SKM-1 (cell line): ENCODE measurements around the gene LSS.
"Not testable (repeated sequence)": the region's sequence is repeated elsewhere in the genome, so short reads cannot be mapped to it uniquely, and the experiment has no call there.

Experiments
- DNase-seq: peaks from one replicate; lab custom pipeline; 2025; ENCODE audit not compliant: unreplicated experiment; lab: John Stamatoyannopoulos, UW

Gene LSS

DNA sequence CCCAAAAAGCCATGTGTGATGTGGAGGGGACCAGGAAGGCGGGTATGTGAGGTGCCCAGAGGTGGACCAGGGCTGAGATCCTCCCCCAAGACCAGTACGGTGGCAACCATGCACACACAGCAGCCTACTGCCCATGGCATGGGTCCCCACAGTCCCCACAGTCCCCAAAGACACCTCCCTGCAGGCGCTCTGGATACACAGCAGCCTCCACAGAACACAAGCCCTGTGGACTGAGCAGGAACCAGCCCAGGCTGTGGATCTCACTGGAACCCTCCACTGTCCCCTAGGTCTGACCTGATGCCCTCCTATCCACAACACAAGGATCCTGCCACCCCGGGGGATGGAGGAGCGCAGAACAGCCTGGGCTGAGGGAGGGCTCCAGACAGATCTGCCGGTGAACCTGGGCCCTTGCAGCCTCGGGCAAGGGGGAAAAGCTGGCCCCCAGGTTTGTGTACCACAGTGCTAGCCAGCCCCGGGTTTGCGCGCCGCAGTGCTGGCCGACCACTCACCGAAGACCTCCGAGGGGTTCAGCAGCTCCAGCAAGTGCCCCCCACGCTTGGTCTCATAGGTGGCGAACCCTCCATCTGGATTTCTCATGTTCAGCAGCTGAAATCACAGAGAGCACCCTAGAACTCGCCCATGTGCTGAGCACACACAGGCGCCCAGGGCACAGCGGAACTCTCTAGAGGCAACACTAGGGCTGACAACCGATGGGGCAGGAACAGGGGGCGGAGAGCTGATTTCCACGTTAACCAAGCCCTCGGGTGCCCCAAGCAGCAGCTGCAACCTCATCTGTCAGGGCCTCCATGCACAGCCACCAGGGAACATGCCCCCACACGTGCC is 22.2 kb downstream of the LSS start:
- DNase-seq, result no peak

DNA sequence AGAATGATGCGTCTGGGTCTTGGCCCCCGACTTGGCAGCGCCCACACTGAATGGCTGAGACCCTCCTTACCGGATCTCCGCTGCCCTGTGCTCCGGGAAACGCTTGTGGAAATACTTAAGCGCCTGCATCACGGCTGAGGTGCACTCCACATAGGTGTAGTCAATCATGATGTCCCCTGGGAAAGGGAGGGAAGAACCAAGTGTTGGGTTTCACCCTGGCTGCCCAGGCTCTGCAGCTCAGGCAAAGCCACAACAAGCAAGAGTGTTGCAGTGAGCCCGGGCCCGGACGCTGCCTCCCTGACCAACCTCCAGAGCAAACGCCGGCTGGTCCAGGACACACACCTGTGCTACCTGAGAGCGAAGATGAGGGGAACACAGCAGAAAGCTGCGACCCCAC is 22.8 kb downstream of the LSS start:
- DNase-seq, result no peak

DNA sequence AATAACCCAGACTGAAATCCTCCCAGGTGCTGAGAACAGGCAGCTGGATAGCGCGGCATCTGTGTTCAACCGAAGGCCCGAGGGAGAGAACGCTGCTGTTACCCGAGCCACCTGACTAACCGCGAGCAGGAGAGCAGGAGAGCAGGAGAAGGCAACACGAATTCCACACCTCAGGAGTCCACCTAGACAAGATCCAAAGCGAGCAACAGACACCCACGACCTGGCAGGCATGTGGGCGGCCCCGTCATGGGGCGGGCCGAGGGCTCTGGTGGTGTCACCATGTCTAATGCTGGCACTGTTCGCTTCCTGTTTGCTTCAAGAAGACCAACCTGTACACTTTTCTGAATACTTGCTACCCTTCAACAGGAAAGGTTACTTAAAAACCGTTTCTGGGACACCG is 23.4 kb downstream of the LSS start:
- DNase-seq, result no peak

DNA sequence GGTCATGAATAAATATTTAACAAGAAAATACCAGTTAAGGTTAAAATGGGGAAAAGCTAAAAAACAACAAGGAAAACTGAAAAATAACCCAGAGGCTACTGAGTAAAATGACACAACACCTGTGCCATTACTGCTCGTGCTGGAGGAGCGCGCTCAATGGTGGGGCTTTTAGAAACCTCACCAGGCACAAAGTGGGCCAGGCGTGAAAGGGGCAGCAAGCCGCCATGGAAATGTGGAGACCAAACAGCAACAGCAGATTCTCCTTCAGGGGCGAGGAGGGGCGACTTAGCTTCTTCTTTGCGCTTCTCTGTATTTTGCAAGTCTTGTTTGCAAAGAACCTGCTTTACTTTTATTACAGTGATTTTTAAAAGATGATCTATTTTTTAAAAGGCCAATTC is 25.4 kb downstream of the LSS start:
- no peak for DNase-seq

DNA sequence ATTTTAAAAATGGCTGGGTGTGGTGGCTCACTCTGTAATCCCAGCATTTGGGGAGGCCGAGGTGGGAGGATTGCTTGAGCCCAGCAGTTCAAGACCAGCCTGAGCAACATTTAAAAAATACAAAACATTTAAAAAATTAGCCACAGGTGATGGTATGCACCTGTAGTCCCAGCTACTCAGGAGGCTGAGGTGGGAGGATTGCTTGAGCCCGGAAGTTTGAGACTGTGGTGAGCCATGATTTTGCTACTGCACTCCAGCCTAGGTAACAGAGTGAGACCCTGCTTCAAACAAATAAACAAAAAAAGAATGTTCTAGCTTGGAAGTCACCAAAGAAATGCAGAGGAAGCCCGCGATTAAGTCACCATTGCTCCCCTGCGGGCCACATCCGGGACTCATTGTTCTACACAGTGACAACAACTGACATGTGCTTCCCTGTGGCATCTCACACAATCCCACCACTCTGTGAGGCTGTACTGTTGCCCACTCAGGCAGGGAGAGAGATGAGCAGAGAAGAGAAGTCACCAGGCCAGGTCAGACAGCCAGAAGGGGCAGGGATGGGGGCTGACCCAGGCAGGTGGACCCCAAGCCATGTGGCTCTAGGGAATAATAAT is 25.9 kb downstream of the LSS start:
- DNase-seq, result no peak

DNA sequence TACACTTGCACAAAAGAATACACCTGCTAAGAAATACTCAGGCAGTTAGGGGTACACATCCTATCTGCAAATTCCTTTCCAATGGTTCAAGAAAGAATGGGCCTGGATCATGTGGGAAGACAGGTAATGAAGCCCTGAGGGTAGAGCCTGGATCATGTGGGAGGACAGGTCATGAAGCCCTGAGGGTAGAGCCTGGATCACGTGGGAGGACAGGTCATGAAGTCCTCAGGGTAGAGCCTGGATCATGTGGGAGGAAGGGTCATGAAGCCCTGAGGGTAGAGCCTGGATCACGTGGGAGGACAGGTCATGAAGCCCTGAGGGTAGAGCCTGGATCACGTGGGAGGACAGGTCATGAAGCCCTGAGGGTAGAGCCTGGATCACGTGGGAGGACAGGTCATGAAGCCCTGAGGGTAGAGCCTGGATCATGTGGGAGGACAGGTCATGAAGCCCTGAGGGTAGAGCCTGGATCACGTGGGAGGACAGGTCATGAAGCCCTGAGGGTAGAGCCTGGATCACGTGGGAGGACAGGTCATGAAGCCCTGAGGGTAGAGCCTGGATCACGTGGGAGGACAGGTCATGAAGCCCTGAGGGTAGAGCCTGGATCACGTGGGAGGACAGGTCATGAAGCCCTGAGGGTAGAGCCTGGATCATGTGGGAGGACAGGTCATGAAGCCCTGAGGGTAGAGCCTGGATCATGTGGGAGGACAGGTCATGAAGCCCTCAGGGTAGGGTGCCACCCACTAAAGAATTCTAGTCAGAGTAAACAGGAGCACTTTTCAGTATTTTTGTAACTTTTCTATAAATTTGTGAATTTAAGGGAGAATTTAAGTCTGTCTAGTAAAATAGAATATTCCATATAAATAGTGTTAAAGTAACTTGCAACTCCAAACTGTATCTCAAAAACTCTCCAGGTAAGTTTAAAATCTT is 27.4 kb downstream of the LSS start:
- DNase-seq, result not testable (repeated sequence)

DNA sequence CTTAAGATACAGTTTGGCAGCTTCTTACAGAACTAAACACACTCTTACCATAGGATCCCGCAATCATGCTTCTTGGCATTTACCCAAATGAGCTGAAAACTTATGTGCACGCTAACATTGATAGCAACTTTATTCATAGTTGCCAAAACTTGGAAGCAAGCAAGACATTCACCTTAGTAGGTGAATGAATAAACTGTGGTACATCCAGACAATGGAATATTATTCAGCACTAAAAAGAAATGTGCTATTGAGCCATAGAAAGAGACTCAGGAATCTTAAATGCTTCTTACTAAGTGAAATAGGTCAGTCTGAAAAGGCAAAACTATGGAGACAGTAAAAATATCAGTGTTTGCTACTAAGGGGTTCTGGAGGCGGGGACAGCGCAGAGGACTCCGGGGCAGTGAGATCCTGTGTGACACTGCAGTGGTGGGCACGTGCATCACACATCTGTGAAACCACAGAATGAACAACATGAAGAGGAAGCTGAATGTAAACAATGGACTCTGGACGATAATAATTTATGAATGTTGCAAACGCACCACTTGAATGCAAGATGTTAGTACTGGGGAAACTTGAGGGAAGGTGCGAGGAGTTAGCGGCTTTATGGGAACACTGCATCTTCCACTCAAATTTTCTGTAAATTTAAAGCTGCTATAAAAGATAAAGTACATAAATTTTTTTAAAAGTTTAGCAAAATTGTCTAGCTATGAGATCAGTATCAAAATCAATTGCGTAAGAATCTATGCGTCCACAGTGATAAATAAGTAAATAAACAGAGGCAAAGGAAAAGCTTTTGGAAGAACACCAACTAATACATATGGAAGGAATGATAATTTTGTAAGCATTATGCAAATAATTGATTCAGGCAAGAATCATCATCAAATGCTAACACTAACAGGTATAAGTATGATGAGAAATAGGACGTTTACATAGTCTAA is 28.9 kb downstream of the LSS start:
- DNase-seq, result no peak

DNA sequence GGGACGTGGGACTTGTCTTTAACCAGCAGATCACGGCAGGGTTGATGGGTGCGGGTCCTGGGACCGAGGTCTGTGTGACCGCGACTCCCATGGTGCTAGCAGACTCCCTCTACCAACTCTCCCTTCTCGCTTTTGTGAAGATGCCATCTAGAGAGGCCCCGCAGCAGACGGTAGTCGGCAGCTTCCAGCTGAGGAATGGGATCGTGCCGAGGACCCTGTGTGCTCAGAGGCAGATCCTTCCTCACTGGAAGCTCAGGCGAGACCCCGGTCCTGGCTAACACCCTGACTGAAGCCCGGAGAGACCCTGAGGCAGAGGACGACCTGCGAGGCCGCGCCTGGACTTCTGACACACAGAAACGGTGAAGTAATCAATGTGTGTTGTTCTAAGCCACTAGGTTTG is 31.8 kb downstream of the LSS start:
- no peak for DNase-seq

DNA sequence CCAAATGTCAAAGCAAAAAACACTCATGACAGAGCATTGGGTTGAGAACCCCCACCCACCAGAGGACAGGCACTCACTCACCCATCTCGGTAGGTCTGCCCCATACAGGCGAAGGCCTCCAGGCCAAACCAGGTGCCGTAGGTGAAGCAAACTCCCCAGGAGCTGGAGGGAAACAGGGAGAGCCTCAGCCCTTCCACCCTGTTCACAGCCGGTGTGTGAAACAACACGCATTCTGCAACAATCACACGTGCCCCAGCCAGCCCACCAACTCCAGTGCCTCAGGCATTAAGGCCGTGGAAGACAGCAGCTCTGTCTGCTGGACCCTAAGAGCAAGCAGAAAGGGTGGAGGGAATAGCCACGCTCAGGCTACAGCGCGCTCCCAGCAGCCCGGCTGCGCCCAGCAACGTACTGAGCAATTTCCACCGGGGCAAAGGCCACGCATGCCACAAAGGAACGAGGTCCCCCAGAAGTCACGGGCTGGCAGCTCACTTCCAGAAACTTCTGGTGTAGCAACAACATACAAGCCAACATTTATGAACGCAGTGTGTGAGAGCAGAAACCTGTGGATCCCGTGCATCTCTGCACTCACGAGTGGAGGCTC is 32.9 kb downstream of the LSS start:
- no peak for DNase-seq

DNA sequence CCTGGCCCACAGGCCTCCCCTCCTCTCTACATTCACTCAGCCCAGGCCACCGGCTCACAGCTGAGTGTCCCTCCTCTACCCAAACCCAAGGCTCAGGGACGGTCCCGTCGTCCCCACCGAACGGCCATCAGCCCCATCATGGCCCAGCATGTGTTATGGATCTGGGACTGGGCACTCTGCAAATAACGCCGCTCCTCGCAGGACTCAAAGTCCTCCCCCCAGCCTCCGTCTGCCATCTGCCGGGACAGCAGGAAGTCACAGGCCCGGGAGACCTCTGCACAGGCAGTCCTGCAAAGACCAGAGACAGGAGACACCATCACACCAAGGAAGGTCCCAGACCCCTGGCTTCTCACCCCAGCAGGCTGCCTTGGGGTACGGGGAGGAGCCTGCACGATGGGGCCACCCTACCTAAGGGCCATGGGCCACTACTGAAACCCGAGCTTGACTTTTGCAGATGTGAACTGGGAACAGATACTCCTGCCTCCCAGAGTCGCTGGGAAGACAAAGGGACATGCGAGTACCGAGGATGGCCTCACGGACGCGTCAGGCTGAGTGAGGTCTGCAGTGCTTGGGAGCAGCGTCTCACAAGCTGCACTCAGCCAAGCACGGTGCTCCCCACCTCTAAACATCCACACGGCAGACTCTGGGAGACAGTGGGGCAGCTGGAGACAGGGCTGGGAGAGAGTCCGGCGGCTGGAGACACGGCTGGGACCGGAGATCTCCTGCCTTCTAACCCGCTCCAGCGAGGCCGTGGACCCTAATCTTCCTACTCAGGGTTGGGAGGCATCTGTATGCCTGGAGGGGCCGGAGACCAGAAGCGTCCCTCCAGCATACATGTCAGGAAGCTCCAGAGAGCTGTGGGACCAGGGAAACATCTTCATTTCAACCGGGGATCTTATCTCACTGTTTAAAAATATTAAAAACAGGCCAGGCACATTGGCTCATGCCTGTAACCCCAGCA is 33.9 kb downstream of the LSS start:
- DNase-seq, result no peak

DNA sequence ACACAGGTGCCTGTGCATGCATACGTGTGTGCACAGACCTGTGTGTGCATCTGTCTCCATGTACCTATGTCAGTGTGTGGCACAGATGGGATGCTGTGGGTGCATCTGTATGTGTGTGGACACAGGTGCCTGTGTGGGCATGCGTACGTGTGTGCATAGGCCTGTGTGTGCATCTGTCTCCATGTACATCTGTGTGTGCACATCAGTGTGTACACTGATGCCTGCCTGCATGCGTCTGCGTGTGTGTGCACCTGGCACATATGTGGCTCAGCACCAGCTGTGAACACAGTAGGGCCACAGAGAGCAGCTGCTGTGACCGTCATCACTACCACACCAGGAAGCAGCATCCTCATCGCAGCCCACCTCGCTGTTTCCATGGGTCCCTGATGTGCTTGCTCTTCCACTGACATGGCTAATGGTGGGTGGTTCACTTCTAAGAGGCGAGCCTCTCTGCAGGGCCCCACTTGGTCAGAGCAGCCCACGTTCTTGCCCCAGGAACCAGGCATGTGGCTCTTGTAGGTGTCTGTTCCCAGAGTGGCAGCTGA is 34.7 kb downstream of the LSS start:
- no peak for DNase-seq

DNA sequence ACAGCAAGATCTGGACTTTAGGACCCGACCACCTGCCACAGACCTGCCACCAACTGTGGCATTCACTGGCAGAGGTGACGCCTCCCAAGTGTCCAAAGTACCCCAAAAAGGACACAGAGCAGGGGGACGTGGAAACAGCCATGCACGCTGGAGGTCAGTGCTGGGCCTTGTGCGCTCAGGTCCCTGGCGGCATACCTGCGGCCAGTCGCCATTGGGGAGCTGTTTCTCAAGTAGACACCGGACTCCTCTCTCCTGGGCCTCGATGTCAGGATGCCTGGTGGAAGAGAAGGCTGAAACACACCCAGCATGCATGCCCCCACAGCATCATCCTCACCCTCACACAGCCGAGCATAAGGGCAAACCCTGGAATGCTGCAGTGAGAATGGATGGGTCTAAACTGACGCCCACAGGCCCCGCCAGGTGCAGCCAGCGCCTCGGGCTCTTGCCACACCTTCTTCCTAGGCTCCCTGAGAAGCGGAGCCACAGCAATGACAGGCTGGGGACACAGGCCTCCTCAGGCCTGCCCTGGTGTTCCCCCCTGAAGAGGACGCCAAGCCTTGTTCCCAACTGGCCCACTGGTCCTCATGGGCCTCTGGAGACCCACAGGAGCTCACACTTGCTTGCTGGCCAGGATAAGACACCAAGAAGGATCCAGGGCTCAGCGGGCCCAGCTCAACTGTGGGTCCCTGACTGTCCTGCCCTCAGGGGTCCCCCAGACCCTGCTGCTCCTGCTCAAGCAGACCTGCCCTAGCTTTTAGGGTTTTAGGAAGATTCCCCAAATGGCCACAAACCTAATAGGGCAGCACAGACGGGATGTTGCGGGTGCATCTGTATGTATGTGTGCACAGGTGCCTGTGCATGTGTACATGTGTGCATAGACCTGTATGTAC is 36.6 kb downstream of the LSS start:
- DNase-seq, result no peak

DNA sequence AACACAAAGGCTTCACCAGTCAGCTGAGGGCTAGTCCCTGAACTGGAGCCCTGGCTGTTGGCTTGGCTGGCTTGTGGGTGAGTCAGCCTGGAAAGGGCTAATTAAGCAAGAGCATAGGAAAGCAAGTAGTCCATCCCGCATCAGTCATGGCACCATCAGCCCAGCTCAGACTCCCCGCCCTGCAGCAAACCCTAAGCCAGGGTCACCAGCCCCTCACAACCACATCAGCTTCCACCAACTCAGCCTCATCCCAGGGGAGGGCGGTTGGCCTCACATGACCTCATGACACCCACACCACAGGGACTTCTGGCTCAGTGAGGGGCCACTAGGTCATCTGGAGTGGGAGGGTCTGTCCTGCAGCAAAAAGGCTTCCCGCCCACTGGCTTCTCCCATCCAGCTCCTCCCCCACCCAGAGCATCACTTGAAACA is 37.3 kb downstream of the LSS start:
- no peak for DNase-seq

DNA sequence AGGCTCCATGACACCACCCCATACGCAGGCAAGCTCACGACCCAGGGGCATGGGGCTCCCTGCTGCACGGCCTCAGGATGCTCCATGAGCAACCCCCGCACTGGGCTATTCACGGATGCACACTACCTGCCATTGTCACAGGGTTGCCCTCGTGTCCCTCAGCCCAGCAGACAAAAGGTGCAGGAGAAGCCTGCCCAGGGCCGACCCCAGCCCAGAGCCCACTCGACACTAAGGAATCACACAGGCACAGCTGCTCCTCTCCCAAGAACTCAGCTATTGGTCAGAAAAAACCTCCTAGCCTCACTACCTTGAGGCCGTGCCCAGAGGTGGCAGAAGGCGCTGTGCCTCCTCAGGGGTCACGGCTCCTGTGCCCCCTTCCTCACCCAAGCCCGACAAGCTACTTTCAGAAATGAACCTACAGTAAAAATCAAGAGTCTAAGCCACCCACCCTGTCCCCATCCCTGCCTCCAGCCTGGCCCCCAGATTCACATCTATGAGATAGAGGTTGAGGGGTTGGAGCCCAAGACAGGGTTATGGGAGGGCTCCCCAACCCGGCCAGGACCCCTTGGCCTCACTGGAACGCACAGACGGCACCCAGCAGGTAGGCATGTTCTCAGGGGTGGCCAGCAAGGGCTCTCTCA is 38.0 kb downstream of the LSS start:
- DNase-seq, result no peak

DNA sequence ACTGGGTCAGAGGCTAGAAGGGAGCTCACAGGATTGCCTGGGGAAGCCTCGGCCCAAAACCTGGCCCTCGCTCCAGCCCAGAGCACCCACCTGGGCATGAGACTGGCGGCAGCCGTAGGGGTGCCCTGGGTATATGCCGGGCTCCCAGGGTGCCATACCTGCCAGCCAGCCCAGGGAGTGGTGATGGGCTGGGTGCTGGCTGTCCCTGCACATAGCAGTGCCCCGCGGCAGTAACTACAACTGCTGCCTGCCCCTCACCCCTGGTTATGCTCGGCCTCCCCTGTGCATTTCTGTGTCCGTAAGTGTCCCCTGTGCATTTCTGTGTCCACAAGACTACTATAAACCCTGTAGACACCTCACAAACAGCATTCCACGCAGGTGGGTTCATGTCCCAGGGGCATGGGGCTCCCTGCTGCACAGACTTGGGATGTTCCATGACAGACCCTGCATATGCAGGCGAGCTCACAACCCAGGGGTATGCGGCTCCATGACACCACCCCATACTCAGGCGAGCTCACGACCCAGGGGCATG is 38.5 kb downstream of the LSS start:
- no peak for DNase-seq

DNA sequence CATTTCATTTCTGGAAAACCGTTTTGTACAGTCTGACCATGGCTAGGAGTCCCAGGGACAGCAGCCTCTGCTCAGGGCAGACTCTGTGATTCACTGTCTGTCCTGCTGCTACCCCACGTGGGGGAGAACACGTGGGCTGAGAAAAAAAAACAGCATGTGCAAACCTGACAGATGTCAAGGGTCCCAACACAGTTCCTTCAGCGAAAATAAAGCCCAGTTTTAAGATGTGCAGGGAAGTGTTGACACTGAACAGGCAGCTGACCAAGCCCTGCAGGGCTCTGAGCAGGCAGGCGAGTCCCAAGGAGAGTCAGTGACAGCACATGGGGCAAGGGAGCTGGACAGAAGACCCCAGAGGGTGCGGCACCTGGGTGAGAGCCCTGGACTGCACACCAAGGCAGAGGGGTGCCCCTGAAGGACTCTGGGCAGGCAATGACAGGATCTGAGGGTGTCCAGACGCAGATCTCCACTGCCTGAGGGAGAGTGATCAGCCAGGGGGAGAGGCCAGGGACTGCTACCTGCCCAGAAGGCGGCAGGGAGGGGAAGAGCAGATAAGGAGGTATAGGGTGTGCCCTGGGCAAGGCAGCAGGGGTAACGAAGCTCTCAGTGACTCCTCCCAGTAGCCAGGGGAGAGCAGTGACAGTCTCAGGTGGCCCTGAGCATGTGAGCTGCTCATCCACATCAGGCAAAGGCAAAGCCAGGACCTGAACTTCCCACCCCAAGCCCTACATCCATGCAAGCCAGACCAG is 39.2 kb downstream of the LSS start:
- no peak for DNase-seq
